Tibial artery (tissue), 4 donors: ENCODE data around the gene DYSF.

ENCODE experiments used
- DNase-seq, 2 donors: peaks; one replicate each; pipeline ENCODE4 v3.0.0-alpha.2; 2019
- H3K27ac ChIP-seq, 2 donors: fragments of 200-600 bp; sonication (generic) in 1 of 2; 1 replicate in 1 of 2; 2 replicates in 1 of 2; pipeline ENCODE4 v1.5.1; 2018 to 2019; ENCODE audit warnings: mild to moderate bottlenecking in 1 of 2
- H3K27me3 ChIP-seq, 2 donors: fragments of 200-600 bp; sonication (generic) in 1 of 2; one replicate each; pipeline versions ENCODE4 v1.5.1 to v1.6.0; 2016 to 2019
- H3K36me3 ChIP-seq, 3 donors: fragments of 200-600 bp; sonication (generic) in 2 of 3; one replicate each; pipeline ENCODE4 v1.5.1; 2016 to 2019; ENCODE audit warnings: mild to moderate bottlenecking in 2 of 3
- H3K4me1 ChIP-seq, 4 donors: fragments of 200-600 bp; sonication (generic) in 2 of 4; 1 replicate in 3 of 4; 2 replicates in 1 of 4; pipeline ENCODE4 v1.5.1; 2016 to 2019
- H3K4me3 ChIP-seq, 2 donors: fragments of 200-600 bp; sonication (generic) in 1 of 2; 1 replicate in 1 of 2; 2 replicates in 1 of 2; pipeline ENCODE4 v1.5.1; 2018 to 2019; ENCODE audit warnings: mild to moderate bottlenecking in 2 of 2
- H3K9me3 ChIP-seq, 3 donors: fragments of 200-600 bp; sonication (generic) in 1 of 3; one replicate each; pipeline ENCODE4 v1.5.1; 2016 to 2019
- CTCF ChIP-seq, 2 experiments: fragments of 200-600 bp in 1 of 2; fragments of 450-650 bp in 1 of 2; IDR thresholded peaks; one replicate each; pipeline ENCODE4 v1.5.1; 2017 to 2019; ENCODE audit warnings: antibody characterized with exemption in 2 of 2, mild to moderate bottlenecking in 1 of 2, moderate library complexity in 1 of 2
- intact Hi-C: fragments of 100-400 bp; cut with DNase I; formaldehyde crosslinking; loops from one replicate; pipeline ENCODE4 v1.15.0; 2023; ENCODE audit warnings: low total_unique reads

The DYSF gene

GRCh38 chr2:71629771-71630453, 176.6 kb downstream of the DYSF start:
- intact Hi-C loops = no loop called here
- Histone ChIP-seq H3K4me3 (no peak overlapping the region), H3K27ac (no peak overlapping the region), H3K4me1 (no peaks in the 10 kb centered on the region), H3K9me3 (no peaks in the 10 kb centered on the region), H3K27me3 (no peaks in the 10 kb centered on the region), H3K36me3 (no peaks in the 10 kb centered on the region)
- no peak for DNase-seq
- no peak for TF ChIP-seq CTCF (IDR thresholded peaks at IDR 0.05)

- no peaks in the 10 kb centered on the region for H3K9me3 ChIP-seq
- no peak overlapping the region for H3K27ac ChIP-seq
- no peak overlapping the region for H3K4me3 ChIP-seq
- H3K27me3 ChIP-seq = no peaks in the 10 kb centered on the region
- no peak for DNase-seq
- H3K36me3 ChIP-seq = no peaks in the 10 kb centered on the region
- no peak for TF ChIP-seq CTCF (IDR thresholded peaks at IDR 0.05)
- intact Hi-C loops = no loop called here
- H3K4me1 ChIP-seq = no peaks in the 10 kb centered on the region
Measured at GRCh38 chr2:71630454-71631328, 177.3 kb downstream of the DYSF start.

GRCh38 chr2:71631411-71631931, 178.1 kb downstream of the DYSF start:
- Histone ChIP-seq H3K4me1 (no peaks in the 10 kb centered on the region), H3K27me3 (no peaks in the 10 kb centered on the region), H3K27ac (no peak overlapping the region), H3K36me3 (no peaks in the 10 kb centered on the region), H3K4me3 (no peak overlapping the region), H3K9me3 (no peaks in the 10 kb centered on the region)
- TF ChIP-seq CTCF (IDR thresholded peaks at IDR 0.05) = no peak
- intact Hi-C loops = no loop called here
- no peak for DNase-seq

- Histone ChIP-seq H3K27me3 (no peaks in the 10 kb centered on the region), H3K4me3 (no peak overlapping the region), H3K9me3 (no peaks in the 10 kb centered on the region), H3K36me3 (no peaks in the 10 kb centered on the region), H3K4me1 (no peaks in the 10 kb centered on the region), H3K27ac (no peak overlapping the region)
- TF ChIP-seq CTCF (IDR thresholded peaks at IDR 0.05) = no peak
- intact Hi-C loops = no loop called here
- no peak for DNase-seq
Measured at GRCh38 chr2:71633086-71633485, 179.7 kb downstream of the DYSF start.

GRCh38 chr2:71634567-71634966, 181.2 kb downstream of the DYSF start:
- intact Hi-C loops = no loop called here
- Histone ChIP-seq H3K27me3 (no peaks in the 10 kb centered on the region), H3K36me3 (no peaks in the 10 kb centered on the region), H3K27ac (no peak overlapping the region), H3K4me1 (no peaks in the 10 kb centered on the region), H3K4me3 (no peak overlapping the region), H3K9me3 (no peaks in the 10 kb centered on the region)
- no peak for DNase-seq
- TF ChIP-seq CTCF (IDR thresholded peaks at IDR 0.05) = no peak
